ENCODE data around the gene ARID1A.
A peak's percentile ranks its signal among the peaks of the same experiment; 100 is the strongest.
"Not testable (repeated sequence)": the region's sequence is repeated elsewhere in the genome, so short reads cannot be mapped to it uniquely, and the experiment has no call there.

ARID1A gene

GRCh38 chr1:26794391-26794790 lies 98.6 kb downstream of the ARID1A start:
- no peak for TF ChIP-seq CTCF (conservative IDR thresholded peaks at IDR 0.05; ENCODE audit: control insufficient read depth, insufficient read depth, low read depth, low read length)
- H3K4me3 ChIP-seq (ENCODE audit: control insufficient read depth, low read depth, low read length), result no peak overlapping the region
- DNase-seq (ENCODE audit: low read depth), result no peak

GRCh38 chr1:26797627-26798026 lies 101.8 kb downstream of the ARID1A start:
- DNase-seq (ENCODE audit: low read depth), result no peak
- no peak overlapping the region for H3K4me3 ChIP-seq (ENCODE audit: control insufficient read depth, low read depth, low read length)
- no peak for TF ChIP-seq CTCF (conservative IDR thresholded peaks at IDR 0.05; ENCODE audit: control insufficient read depth, insufficient read depth, low read depth, low read length)

- peak; percentile 87 for DNase-seq (ENCODE audit: low read depth)
- H3K4me3 ChIP-seq (ENCODE audit: control insufficient read depth, low read depth, low read length), result peak overlapping the region; percentile 0
- TF ChIP-seq CTCF (conservative IDR thresholded peaks at IDR 0.05; ENCODE audit: control insufficient read depth, insufficient read depth, low read depth, low read length), result no peak
Observed at GRCh38 chr1:26799479-26800142, 103.8 kb downstream of the ARID1A start.

GRCh38 chr1:26803932-26804331 lies 108.1 kb downstream of the ARID1A start:
- not testable (repeated sequence) for H3K4me3 ChIP-seq (ENCODE audit: control insufficient read depth, low read depth, low read length)

GRCh38 chr1:26810105-26810504 lies 114.3 kb downstream of the ARID1A start:
- TF ChIP-seq CTCF (conservative IDR thresholded peaks at IDR 0.05; ENCODE audit: control insufficient read depth, insufficient read depth, low read depth, low read length), result peak; percentile 87
- not testable (repeated sequence) for H3K4me3 ChIP-seq (ENCODE audit: control insufficient read depth, low read depth, low read length)
- peak; percentile 62 for DNase-seq (ENCODE audit: low read depth)

More at GRCh38 chr1:26803932-26804331, 108.1 kb downstream of the ARID1A start:
- not testable (repeated sequence) for DNase-seq (ENCODE audit: low read depth)

- no peak for TF ChIP-seq CTCF (conservative IDR thresholded peaks at IDR 0.05; ENCODE audit: control insufficient read depth, insufficient read depth, low read depth, low read length)
- no peak overlapping the region for H3K4me3 ChIP-seq (ENCODE audit: control insufficient read depth, low read depth, low read length)
- DNase-seq (ENCODE audit: low read depth), result no peak
Observed at GRCh38 chr1:26811057-26811456, 115.2 kb downstream of the ARID1A start.

GRCh38 chr1:26811708-26812107 lies 115.9 kb downstream of the ARID1A start:
- TF ChIP-seq CTCF (conservative IDR thresholded peaks at IDR 0.05; ENCODE audit: control insufficient read depth, insufficient read depth, low read depth, low read length), result no peak
- DNase-seq (ENCODE audit: low read depth), result no peak

More at GRCh38 chr1:26811708-26812107, 115.9 kb downstream of the ARID1A start:
- H3K4me3 ChIP-seq (ENCODE audit: control insufficient read depth, low read depth, low read length), result no peak overlapping the region
